Uterus (tissue), 4 donors: ENCODE measurements around the gene CLCN1. TPM values are rescaled to one million over a fixed set of nuclear protein-coding genes. Genes with fewer than 3 reads are reported as not detected.

Experiments
- DNase-seq, 2 donors: peaks; one replicate each; pipeline ENCODE4 v3.0.0-alpha.2; 2019 to 2020
- H3K27ac ChIP-seq, 2 donors: fragments of 200-600 bp; sonication (generic); 1 replicate in 1 of 2; 2 replicates in 1 of 2; pipeline ENCODE4 v1.5.1; 2016 to 2018
- H3K27me3 ChIP-seq, 2 donors: fragments of 200-600 bp; sonication (generic); one replicate each; pipeline ENCODE4 v1.5.1; 2018 to 2019; ENCODE audit warnings: control low read depth in 1 of 2
- H3K36me3 ChIP-seq, 2 donors: fragments of 200-600 bp; sonication (generic); one replicate each; pipeline ENCODE4 v1.5.1; 2019; ENCODE audit warnings: control low read depth in 1 of 2
- H3K4me1 ChIP-seq, 2 donors: fragments of 200-600 bp; sonication (generic); one replicate each; pipeline ENCODE4 v1.5.1; 2018 to 2019; ENCODE audit warnings: control low read depth in 1 of 2
- H3K4me3 ChIP-seq, 2 donors: fragments of 200-600 bp; sonication (generic); 1 replicate in 1 of 2; 2 replicates in 1 of 2; pipeline ENCODE4 v1.5.1; 2018 to 2019; ENCODE audit warnings: mild to moderate bottlenecking in 1 of 2
- H3K9me3 ChIP-seq, 2 donors: fragments of 200-600 bp; sonication (generic); one replicate each; pipeline ENCODE4 v1.5.1; 2019; ENCODE audit warnings: control low read depth in 1 of 2
- CTCF ChIP-seq, 4 experiments: fragments of 200-600 bp in 2 of 4; fragments of 450-650 bp in 2 of 4; sonication (generic) in 2 of 4; IDR thresholded peaks; one replicate each; pipeline ENCODE4 v1.5.1; 2016 to 2019; ENCODE audit warnings: antibody characterized with exemption in 4 of 4, mild to moderate bottlenecking in 2 of 4, moderate library complexity in 1 of 4
- POLR2A ChIP-seq, 2 donors: fragments of 450-650 bp; IDR thresholded peaks; one replicate each; pipeline ENCODE4 v1.6.1; 2016; ENCODE audit warnings: antibody characterized with exemption in 2 of 2, mild to moderate bottlenecking in 1 of 2, moderate library complexity in 1 of 2
- intact Hi-C: fragments of 100-400 bp; cut with DNase I; formaldehyde crosslinking; loops from one replicate; pipeline ENCODE4 v1.15.1; 2023; ENCODE audit warnings: low total_unique reads
- total RNA-seq, 4 donors: library from RNA; depleted of rRNA in 3 of 4; stranded (reverse); fragments of >200 nt in 3 of 4; gene quantifications; one replicate each; pipeline versions ENCODE4 v1.1.0 to v1.2.4, GENCODE V29; 2014 to 2023
- donor health status: DM: yes; HTN: yes; CAD: no.

CLCN1 gene
- total RNA-seq, 4 donors from 2014 or later: 0.21 to 0.30 TPM; not detected in 2

- TF ChIP-seq POLR2A (IDR thresholded peaks at IDR 0.05) (peak; percentile 79 to 97), CTCF (IDR thresholded peaks at IDR 0.05) (no peak)
- intact Hi-C loops: no loop called here
- peaks cover 0 to 10% of the 10 kb centered on the region in 2 donors for H3K4me1 ChIP-seq
- no peaks in the 10 kb centered on the region for H3K36me3 ChIP-seq
- H3K4me3 ChIP-seq: peak within 1 kb of the TSS; percentile 75 to 99
- H3K27ac ChIP-seq: peak within 1 kb of the TSS; percentile 98 to 99
- DNase-seq: peak; percentile 97 to 98
- no peaks in the 10 kb centered on the region for H3K27me3 ChIP-seq
- H3K9me3 ChIP-seq: no peaks in the 10 kb centered on the region
Observed at GRCh38 chr7:143380646-143381426, 64.9 kb downstream of the CLCN1 start, which contains the start of gene ZYX. Gene ZYX, plus strand, starts transcription at chr7:143381345. Its CDS starts 227 bp downstream, at chr7:143381572.

- TF ChIP-seq CTCF (IDR thresholded peaks at IDR 0.05) (no peak), POLR2A (IDR thresholded peaks at IDR 0.05) (peak in 1 of 2 donors; percentile 9)
- Histone ChIP-seq H3K27ac (peak overlapping the region; percentile 98 to 99), H3K36me3 (no peaks in the 10 kb centered on the region), H3K9me3 (no peaks in the 10 kb centered on the region), H3K4me3 (peak overlapping the region; percentile 75 to 99), H3K4me1 (peaks cover 0 to 12% of the 10 kb centered on the region in 2 donors), H3K27me3 (no peaks in the 10 kb centered on the region)
- intact Hi-C loops: no loop called here
- DNase-seq: peak; percentile 89 to 94
Observed at GRCh38 chr7:143381427-143382125, 65.7 kb downstream of the CLCN1 start.

GRCh38 chr7:143382126-143382790 is 66.3 kb downstream of the CLCN1 start:
- no peaks in the 10 kb centered on the region for H3K27me3 ChIP-seq
- intact Hi-C loops: no loop called here
- peaks cover 4 to 19% of the 10 kb centered on the region in 2 donors for H3K4me1 ChIP-seq
- no peaks in the 10 kb centered on the region for H3K9me3 ChIP-seq
- peak overlapping the region; percentile 98 to 99 for H3K27ac ChIP-seq
- H3K36me3 ChIP-seq: no peaks in the 10 kb centered on the region
- peak in 1 of 2 donors; percentile 28 for DNase-seq
- TF ChIP-seq CTCF (IDR thresholded peaks at IDR 0.05): no peak
- TF ChIP-seq POLR2A (IDR thresholded peaks at IDR 0.05): no peak
- H3K4me3 ChIP-seq: peak overlapping the region; percentile 75 to 99

GRCh38 chr7:143382791-143383641 is 67.1 kb downstream of the CLCN1 start:
- no peak for TF ChIP-seq CTCF (IDR thresholded peaks at IDR 0.05)
- TF ChIP-seq POLR2A (IDR thresholded peaks at IDR 0.05): no peak
- peak in 1 of 2 donors; percentile 33 for DNase-seq
- H3K27me3 ChIP-seq: no peaks in the 10 kb centered on the region
- H3K27ac ChIP-seq: peak overlapping the region; percentile 98 to 99
- H3K4me3 ChIP-seq: peak overlapping the region; percentile 75 to 99
- no peaks in the 10 kb centered on the region for H3K36me3 ChIP-seq
- H3K9me3 ChIP-seq: no peaks in the 10 kb centered on the region
- peaks cover 7 to 25% of the 10 kb centered on the region in 2 donors for H3K4me1 ChIP-seq
- intact Hi-C loops: no loop called here
